Stimulated activated naive CD8-positive, alpha-beta T cell treated with anti-CD3 and anti-CD28 coated beads, Interleukin-15, amount 100 ng/mL, for 72 hours (primary cell): ENCODE data around the gene ATP1A2.

Source experiments
- ATAC-seq: fragments of 150-1000 bp; cut with Tn5 transposase; 2 replicates; pipeline ENCODE4 v1.10.0; 2021; ENCODE audit warnings: mild to moderate bottlenecking, moderate library complexity
- DNase-seq, 2 donors: peaks; one replicate each; pipeline ENCODE4 v3.0.0; 2021 to 2022
- H3K27ac Mint-ChIP-seq, 2 donors: one replicate each; pipeline ENCODE4 v1.8.0; 2022; ENCODE audit warnings: mild to moderate bottlenecking in 2 of 2, mixed read lengths in 2 of 2, moderate library complexity in 2 of 2
- H3K27me3 Mint-ChIP-seq: one replicate; pipeline ENCODE4 v1.8.0; 2022; ENCODE audit warnings: mixed read lengths
- H3K4me1 Mint-ChIP-seq: one replicate; pipeline ENCODE4 v1.8.0; 2022; ENCODE audit warnings: mild to moderate bottlenecking, mixed read lengths
- H3K4me3 Mint-ChIP-seq, 2 donors: one replicate each; pipeline ENCODE4 v1.8.0; 2022; ENCODE audit warnings: mild to moderate bottlenecking in 2 of 2, mixed read lengths in 2 of 2, moderate library complexity in 1 of 2
- H3K9me3 Mint-ChIP-seq, 2 donors: one replicate each; pipeline ENCODE4 v1.8.0; 2022; ENCODE audit warnings: mixed read lengths in 2 of 2

ATP1A2 gene

DNA sequence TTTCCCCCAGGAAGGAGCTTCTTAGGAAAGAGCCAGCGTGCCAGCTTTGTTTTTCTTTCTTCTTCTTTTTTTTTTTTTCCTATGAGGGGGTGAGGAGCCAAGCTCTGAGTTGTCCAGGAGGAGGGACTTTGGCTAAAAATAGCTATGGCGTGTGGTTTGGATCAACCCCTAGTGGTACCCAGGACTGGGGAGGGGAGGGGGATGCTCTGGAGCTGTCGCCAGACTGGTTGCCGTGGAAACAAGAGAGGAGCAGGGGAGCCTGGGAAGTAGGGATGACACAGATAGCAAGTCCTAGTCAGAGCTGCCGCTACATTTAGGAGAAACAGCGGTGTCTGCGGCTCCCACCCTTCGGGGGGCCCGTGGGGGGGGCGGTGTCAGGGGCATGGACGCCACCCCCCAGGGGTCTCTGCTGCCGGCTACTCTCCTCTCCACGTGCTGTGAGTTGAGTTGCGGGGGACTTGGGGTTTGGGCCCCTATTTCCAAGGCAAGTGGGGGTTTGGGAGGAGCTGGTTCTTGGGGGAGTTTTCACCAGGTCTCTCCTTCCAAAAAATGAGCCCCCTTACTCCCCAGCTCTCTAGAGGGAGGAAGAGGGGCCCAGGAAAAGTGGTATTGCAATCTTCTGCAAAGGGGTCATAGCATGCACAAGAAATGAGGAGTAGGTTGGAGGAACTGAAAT is 34.2 kb upstream of the ATP1A2 start, which contains the start of gene KCNJ9:
Gene KCNJ9, plus strand, starts transcription at position 278 of the 676 bp plus-strand sequence. CDS start 2,493 bp downstream, outside the sequence.
- DNase-seq (no peak), ATAC-seq (no peak)
- Mint-ChIP-seq H3K27me3 (peaks cover 61% of the 10 kb centered on the region), H3K27ac (no peak within 1 kb of the TSS), H3K4me3 (no peak within 1 kb of the TSS), H3K4me1 (peaks cover 26% of the 10 kb centered on the region), H3K9me3 (no peaks in the 10 kb centered on the region)

DNA sequence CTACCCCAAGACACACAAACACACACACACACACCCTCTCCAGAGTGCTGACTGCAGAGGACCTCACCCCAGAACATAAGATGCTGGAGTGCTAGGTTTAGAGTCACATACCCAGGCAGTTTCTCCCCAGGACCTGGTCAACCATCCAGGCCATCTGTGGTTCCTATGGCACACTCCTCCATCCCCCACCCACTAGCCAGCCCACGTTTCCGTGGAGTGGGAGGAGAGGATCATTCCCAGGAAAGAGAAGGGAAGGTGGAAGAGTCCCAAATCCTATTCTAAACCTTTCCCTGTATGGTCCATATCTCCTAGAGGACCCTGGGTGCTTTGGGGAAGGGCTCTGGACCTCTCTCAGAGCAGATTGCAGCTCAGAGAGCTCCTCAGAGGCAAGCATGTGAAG is 33.1 kb upstream of the ATP1A2 start:
- Mint-ChIP-seq H3K4me3 (no peak overlapping the region), H3K9me3 (no peaks in the 10 kb centered on the region), H3K27me3 (peaks cover 54% of the 10 kb centered on the region), H3K4me1 (peaks cover 26% of the 10 kb centered on the region), H3K27ac (no peak overlapping the region)
- DNase-seq (no peak), ATAC-seq (no peak)

DNA sequence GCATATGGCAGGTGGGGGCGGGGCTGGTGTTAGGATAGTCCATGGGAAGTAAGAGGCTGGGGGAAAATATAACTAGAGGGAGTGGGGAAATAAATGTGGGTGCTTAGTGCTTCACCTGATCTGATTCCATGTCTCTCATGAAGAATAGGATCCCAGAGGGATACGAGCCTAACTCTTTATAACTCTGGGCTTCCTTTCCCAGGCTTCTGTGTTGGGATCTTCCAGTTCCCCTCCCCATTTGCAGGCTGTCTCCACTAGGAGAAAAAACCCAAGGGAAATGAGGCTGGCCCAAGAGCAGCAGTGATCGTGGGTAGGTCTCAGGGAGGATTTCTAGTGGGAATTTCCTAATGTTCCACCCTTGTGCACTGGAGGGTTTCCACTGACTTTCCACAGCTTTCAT is 32.6 kb upstream of the ATP1A2 start:
- DNase-seq, result no peak
- Mint-ChIP-seq H3K27ac (no peak overlapping the region), H3K9me3 (no peaks in the 10 kb centered on the region), H3K4me1 (peaks cover 26% of the 10 kb centered on the region), H3K4me3 (peak overlapping the region in 1 of 2 donors; percentile 66), H3K27me3 (peaks cover 51% of the 10 kb centered on the region)
- no peak for ATAC-seq

- no peaks in the 10 kb centered on the region for H3K9me3 Mint-ChIP-seq
- peaks cover 26% of the 10 kb centered on the region for H3K4me1 Mint-ChIP-seq
- H3K27ac Mint-ChIP-seq, result no peak overlapping the region
- peaks cover 41% of the 10 kb centered on the region for H3K27me3 Mint-ChIP-seq
- DNase-seq (peak; percentile 74 to 77), ATAC-seq (peak; percentile 83)
- peak overlapping the region; percentile 52 to 66 for H3K4me3 Mint-ChIP-seq
Observed at GRCh38 chr1:160083968-160084770, 31.4 kb upstream of the ATP1A2 start.

DNA sequence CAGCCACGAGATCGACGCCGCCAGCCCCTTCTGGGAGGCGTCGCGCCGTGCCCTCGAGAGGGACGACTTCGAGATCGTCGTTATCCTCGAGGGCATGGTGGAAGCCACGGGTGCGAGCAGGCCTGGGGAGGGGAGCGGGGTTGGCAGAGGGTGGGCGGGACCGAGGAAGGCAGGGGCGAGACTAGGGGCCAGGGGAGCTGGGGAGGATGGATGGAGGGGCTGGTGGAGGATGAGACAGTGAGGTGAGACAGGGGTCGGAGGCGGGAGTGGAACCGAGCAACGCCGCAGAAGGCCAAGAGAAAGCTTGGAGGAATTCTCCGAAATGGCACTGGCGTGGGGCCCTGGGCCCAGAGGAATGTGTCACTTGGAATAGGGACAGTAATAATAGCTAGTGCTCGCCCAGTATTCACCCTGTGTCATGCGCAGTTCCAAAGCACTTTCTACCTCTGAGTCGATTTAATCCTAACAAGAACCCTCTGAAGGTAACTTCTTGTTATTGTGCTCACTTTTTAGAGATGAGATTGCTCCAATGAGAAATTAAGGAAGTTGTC is 30.7 kb upstream of the ATP1A2 start:
- peaks cover 37% of the 10 kb centered on the region for H3K27me3 Mint-ChIP-seq
- no peak overlapping the region for H3K4me3 Mint-ChIP-seq
- H3K4me1 Mint-ChIP-seq, result peaks cover 26% of the 10 kb centered on the region
- no peak for DNase-seq
- no peak for ATAC-seq
- no peaks in the 10 kb centered on the region for H3K9me3 Mint-ChIP-seq
- H3K27ac Mint-ChIP-seq, result no peak overlapping the region

DNA sequence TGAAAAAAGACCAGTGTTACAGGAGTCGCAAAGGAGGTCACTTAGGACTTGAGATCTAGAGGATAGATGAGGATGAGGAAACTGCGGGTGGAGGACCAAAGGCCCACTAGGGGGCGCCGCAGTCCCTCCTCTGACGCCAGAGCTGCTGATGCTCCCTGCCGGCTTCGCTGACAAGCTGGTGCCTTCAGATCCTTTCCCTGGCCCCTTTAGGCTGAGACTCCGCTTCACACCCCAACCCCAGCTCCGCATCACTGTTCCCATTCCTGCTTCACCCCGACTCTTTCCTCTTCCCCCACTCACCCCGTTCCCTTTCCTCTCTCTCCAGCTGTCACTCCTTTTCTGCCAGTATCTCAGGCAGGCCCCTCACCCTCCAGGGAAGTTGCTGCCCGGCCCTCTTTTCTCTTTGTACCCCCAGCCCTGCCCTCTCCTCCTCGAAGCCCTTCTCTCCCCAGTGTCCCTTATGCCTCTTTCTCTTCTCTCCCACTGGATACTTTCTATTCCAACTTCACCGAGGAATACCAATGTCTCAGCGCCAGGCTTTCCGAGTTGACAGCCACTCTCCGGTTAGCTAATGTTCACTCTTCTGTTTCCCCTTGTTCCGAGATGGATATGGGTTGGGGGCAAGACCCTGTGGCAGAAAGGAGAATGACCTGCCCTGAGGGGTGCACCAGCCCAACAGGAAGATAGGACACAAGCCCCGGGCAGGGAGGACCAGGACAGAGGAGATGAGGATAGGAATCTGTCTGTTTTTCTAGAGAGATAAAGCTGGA is 29.7 kb upstream of the ATP1A2 start:
- ATAC-seq, result peak; percentile 77
- peak; percentile 78 to 80 for DNase-seq
- Mint-ChIP-seq H3K9me3 (no peaks in the 10 kb centered on the region), H3K27me3 (peaks cover 27% of the 10 kb centered on the region), H3K27ac (no peak overlapping the region), H3K4me3 (no peak overlapping the region), H3K4me1 (peaks cover 21% of the 10 kb centered on the region)

GRCh38 chr1:160086456-160086892 is 29.1 kb upstream of the ATP1A2 start:
- no peak overlapping the region for H3K27ac Mint-ChIP-seq
- H3K4me1 Mint-ChIP-seq, result peaks cover 15% of the 10 kb centered on the region
- no peak overlapping the region for H3K4me3 Mint-ChIP-seq
- ATAC-seq, result no peak
- DNase-seq, result no peak
- no peaks in the 10 kb centered on the region for H3K9me3 Mint-ChIP-seq
- H3K27me3 Mint-ChIP-seq, result peaks cover 21% of the 10 kb centered on the region

- Mint-ChIP-seq H3K27me3 (peaks cover 13% of the 10 kb centered on the region), H3K4me1 (peaks cover 14% of the 10 kb centered on the region), H3K4me3 (no peak overlapping the region), H3K27ac (no peak overlapping the region), H3K9me3 (no peaks in the 10 kb centered on the region)
- no peak for DNase-seq
- no peak for ATAC-seq
Observed at GRCh38 chr1:160087118-160087662, 28.4 kb upstream of the ATP1A2 start.

GRCh38 chr1:160089883-160090282 is 25.7 kb upstream of the ATP1A2 start:
- Mint-ChIP-seq H3K27ac (peak overlapping the region in 1 of 2 donors; percentile 29), H3K9me3 (no peaks in the 10 kb centered on the region), H3K27me3 (no peaks in the 10 kb centered on the region), H3K4me3 (no peak overlapping the region), H3K4me1 (peaks cover 32% of the 10 kb centered on the region)
- DNase-seq, result no peak
- ATAC-seq, result no peak

- Mint-ChIP-seq H3K4me3 (no peak overlapping the region), H3K27me3 (no peaks in the 10 kb centered on the region), H3K4me1 (peaks cover 36% of the 10 kb centered on the region), H3K9me3 (no peaks in the 10 kb centered on the region), H3K27ac (no peak overlapping the region)
- DNase-seq, result no peak
- no peak for ATAC-seq
Observed at GRCh38 chr1:160090760-160091159, 24.8 kb upstream of the ATP1A2 start.

GRCh38 chr1:160091666-160092223 is 23.8 kb upstream of the ATP1A2 start:
- Mint-ChIP-seq H3K9me3 (no peaks in the 10 kb centered on the region), H3K27ac (no peak overlapping the region), H3K4me3 (no peak overlapping the region), H3K4me1 (peaks cover 43% of the 10 kb centered on the region), H3K27me3 (no peaks in the 10 kb centered on the region)
- ATAC-seq (no peak), DNase-seq (no peak)

DNA sequence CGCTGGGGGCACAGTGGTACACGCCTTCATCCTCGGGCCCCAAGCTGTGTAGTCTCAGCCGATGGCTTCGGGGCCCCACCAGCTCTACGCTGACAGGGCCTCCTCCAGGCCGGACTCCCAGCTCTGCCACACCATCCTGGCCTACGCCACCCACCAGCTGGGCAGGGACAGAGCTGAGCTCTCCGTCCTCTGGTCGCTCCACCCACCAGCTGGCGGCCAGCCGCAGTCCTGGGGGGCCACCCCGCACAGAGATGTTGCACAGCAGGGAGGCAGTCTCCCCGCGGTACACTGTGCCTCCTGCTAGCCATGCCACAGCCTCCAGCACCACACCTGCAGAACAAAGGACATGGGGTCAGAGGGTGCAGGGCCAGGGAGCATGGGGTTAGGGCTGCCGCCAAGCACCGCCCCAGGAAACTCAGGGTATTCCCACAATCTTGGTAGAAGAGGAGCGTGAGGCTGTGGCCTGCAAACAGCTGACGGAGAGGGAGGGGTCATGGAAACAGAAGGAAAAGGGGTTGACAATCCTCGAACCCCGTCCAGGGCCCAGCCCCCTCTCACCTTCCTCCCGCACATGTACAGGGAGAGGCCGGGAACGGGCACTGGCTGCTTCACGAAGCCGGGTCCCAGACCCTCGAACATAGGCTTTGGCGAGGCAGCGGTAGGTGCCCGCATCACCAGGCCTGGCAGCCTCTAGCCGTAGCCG is 23.0 kb upstream of the ATP1A2 start:
- H3K4me3 Mint-ChIP-seq, result no peak overlapping the region
- ATAC-seq (peak; percentile 3), DNase-seq (no peak)
- H3K27ac Mint-ChIP-seq, result peak overlapping the region in 1 of 2 donors; percentile 79
- no peaks in the 10 kb centered on the region for H3K27me3 Mint-ChIP-seq
- H3K9me3 Mint-ChIP-seq, result no peaks in the 10 kb centered on the region
- H3K4me1 Mint-ChIP-seq, result peaks cover 51% of the 10 kb centered on the region

DNA sequence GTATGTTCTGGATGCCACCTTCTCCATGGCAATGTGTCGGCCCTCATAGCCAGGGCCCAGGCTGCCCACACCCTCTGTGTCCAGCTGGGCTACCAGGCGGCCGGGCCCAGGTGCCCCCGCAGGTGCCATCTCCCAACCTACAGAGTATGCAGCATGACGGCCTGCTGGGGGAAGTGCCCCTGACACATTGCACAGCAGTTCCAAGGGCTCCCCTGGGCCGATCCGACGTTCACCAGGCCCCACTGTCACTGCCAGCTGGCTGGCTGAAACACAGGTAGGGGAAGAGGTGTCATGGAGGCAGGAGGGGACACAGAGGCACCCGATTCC is 22.5 kb upstream of the ATP1A2 start:
- DNase-seq, result no peak
- no peak for ATAC-seq
- no peak overlapping the region for H3K4me3 Mint-ChIP-seq
- H3K27ac Mint-ChIP-seq, result peak overlapping the region in 1 of 2 donors; percentile 9
- H3K27me3 Mint-ChIP-seq, result no peaks in the 10 kb centered on the region
- peaks cover 55% of the 10 kb centered on the region for H3K4me1 Mint-ChIP-seq
- H3K9me3 Mint-ChIP-seq, result no peaks in the 10 kb centered on the region

GRCh38 chr1:160093624-160094290 is 21.8 kb upstream of the ATP1A2 start:
- H3K27ac Mint-ChIP-seq, result peak overlapping the region in 1 of 2 donors; percentile 60

More at GRCh38 chr1:160093624-160094290, 21.8 kb upstream of the ATP1A2 start:
- Mint-ChIP-seq H3K4me3 (no peak overlapping the region), H3K27me3 (no peaks in the 10 kb centered on the region), H3K4me1 (peaks cover 55% of the 10 kb centered on the region), H3K9me3 (no peaks in the 10 kb centered on the region)
- ATAC-seq, result no peak
- DNase-seq, result no peak
